ENCODE data around the gene CYB561. TPM values are rescaled to one million over a fixed set of nuclear protein-coding genes. Genes with fewer than 3 reads are reported as not detected.

CYB561 gene
- total RNA-seq, 1 donor from 2014 or later, result 49.9 TPM

GRCh38 chr17:63440127-63440769 is 5.9 kb downstream of the CYB561 start:
- Histone ChIP-seq H3K27ac (peak overlapping the region; percentile 71), H3K9me3 (no peaks in the 10 kb centered on the region), H3K4me1 (peaks cover 64% of the 10 kb centered on the region), H3K27me3 (ENCODE audit: low read depth) (no peaks in the 10 kb centered on the region), H3K4me3 (no peak overlapping the region), H3K36me3 (peaks cover 7% of the 10 kb centered on the region)
- intact Hi-C loops (cut with DNase I), result no loop called here
- TF ChIP-seq CTCF (IDR thresholded peaks at IDR 0.05), result no peak
- no peak for ATAC-seq
- DNase-seq, result no peak

GRCh38 chr17:63439687-63440086 is 6.4 kb downstream of the CYB561 start:
- ATAC-seq, result no peak
- H3K36me3 ChIP-seq, result peaks cover 7% of the 10 kb centered on the region
- TF ChIP-seq CTCF (IDR thresholded peaks at IDR 0.05), result no peak
- no peaks in the 10 kb centered on the region for H3K9me3 ChIP-seq
- H3K27me3 ChIP-seq (ENCODE audit: low read depth), result no peaks in the 10 kb centered on the region
- H3K27ac ChIP-seq, result peak overlapping the region; percentile 71
- no peak for DNase-seq
- H3K4me3 ChIP-seq, result no peak overlapping the region
- intact Hi-C loops (cut with DNase I), result no loop called here
- peaks cover 64% of the 10 kb centered on the region for H3K4me1 ChIP-seq

GRCh38 chr17:63438092-63439051 is 7.7 kb downstream of the CYB561 start:
- no peak overlapping the region for H3K4me3 ChIP-seq
- H3K27ac ChIP-seq, result peak overlapping the region; percentile 71
- intact Hi-C loops (cut with DNase I), result no loop called here

GRCh38 chr17:63437287-63438091 is 8.6 kb downstream of the CYB561 start:
- Histone ChIP-seq H3K27ac (no peak overlapping the region), H3K36me3 (peaks cover 7% of the 10 kb centered on the region), H3K9me3 (no peaks in the 10 kb centered on the region), H3K27me3 (ENCODE audit: low read depth) (no peaks in the 10 kb centered on the region), H3K4me1 (peaks cover 81% of the 10 kb centered on the region), H3K4me3 (no peak overlapping the region)
- TF ChIP-seq CTCF (IDR thresholded peaks at IDR 0.05), result no peak
- intact Hi-C loops (cut with DNase I), result no loop called here
- no peak for DNase-seq
- ATAC-seq, result no peak

More at GRCh38 chr17:63438092-63439051, 7.7 kb downstream of the CYB561 start:
- ATAC-seq (no peak), DNase-seq (no peak)
- Histone ChIP-seq H3K4me1 (peaks cover 76% of the 10 kb centered on the region), H3K27me3 (ENCODE audit: low read depth) (no peaks in the 10 kb centered on the region), H3K36me3 (peaks cover 7% of the 10 kb centered on the region), H3K9me3 (no peaks in the 10 kb centered on the region)
- no peak for TF ChIP-seq CTCF (IDR thresholded peaks at IDR 0.05)

GRCh38 chr17:63436523-63437110 is 9.5 kb downstream of the CYB561 start:
- no peaks in the 10 kb centered on the region for H3K27me3 ChIP-seq (ENCODE audit: low read depth)
- DNase-seq, result no peak
- H3K9me3 ChIP-seq, result no peaks in the 10 kb centered on the region
- H3K4me1 ChIP-seq, result peaks cover 89% of the 10 kb centered on the region
- peaks cover 7% of the 10 kb centered on the region for H3K36me3 ChIP-seq
- intact Hi-C loops (cut with DNase I), result no loop called here
- no peak overlapping the region for H3K4me3 ChIP-seq
- H3K27ac ChIP-seq, result no peak overlapping the region
- no peak for ATAC-seq
- TF ChIP-seq CTCF (IDR thresholded peaks at IDR 0.05), result peak; percentile 8

Measured in lower lobe of right lung (tissue), 2 donors.